GM12873 (cell line): Measurements from ENCODE around the gene USP13.

Source experiments
- CTCF ChIP-seq: IDR thresholded peaks from 2 replicates; pipeline ENCODE4 v1.5.1; 2012; ENCODE audit warnings: low read depth, mild to moderate bottlenecking, moderate library complexity, low read length, control low read depth; ENCODE audit not compliant: insufficient read depth; ENCODE audit errors: missing control alignments

The USP13 gene

GRCh38 chr3:179760944-179761343 is 108.1 kb downstream of the USP13 start:
- TF ChIP-seq CTCF: no peak

- no peak for TF ChIP-seq CTCF
These were observed 112.6 kb downstream of the USP13 start for GRCh38 chr3:179765396-179765795.

DNA sequence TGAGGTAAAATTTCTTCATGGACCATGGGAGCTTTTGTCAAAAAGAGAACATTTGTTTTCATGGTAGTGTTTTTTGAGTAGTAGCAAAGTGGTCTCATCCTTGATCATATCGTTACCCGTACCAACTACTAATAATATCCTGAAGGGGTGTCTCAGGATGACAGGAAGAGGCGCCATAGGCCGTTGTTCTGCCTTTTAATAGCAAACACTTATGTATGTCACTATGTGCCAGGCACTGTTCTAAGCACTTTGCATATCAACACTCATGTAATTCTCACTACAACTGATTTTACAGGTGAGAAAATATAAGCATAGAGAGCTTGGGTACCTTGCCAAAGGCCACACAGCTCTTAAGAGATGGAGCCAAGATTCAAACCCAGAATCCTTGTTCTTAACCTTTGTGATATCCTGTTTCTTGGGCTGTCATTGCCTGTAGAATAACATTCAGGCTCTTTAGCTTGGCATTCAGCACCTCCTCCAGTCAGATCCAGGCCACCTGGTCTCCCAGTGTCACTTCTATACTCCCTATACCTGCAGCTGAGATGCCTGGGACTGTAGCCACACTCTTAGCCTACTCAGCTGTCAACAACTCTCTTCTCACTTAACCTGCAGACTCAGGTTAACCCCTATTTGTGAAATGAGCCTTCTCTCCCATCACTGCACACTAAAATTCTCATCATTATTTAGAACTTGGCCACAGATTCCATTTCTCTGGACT is 113.7 kb downstream of the USP13 start:
- no peak for TF ChIP-seq CTCF

- peak; percentile 22 for TF ChIP-seq CTCF
These were observed 115.2 kb downstream of the USP13 start for GRCh38 chr3:179768080-179768479.

GRCh38 chr3:179769411-179770247 is 116.8 kb downstream of the USP13 start:
- TF ChIP-seq CTCF: no peak

GRCh38 chr3:179771797-179772196 is 119.0 kb downstream of the USP13 start:
- TF ChIP-seq CTCF: no peak

DNA sequence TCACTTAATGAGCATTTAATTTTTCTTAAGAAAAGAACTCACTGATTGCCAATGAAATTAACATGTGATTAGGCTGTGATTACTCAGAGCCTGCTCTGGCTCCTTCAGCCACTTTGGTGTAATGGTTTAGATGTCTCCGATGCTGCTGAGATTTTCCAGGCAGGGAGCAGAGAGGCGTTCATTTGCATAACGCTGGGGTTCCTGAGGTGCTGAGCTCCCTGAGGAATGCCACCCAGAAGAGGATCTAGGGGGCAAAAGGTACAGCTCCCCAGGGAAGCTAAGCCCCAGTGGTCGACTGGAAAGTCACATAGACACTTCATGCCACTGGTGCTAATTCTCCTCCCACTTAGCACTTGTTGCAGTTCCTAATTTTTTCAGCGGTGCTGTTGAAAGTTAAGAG is 119.5 kb downstream of the USP13 start:
- TF ChIP-seq CTCF: no peak
